GM18517 (cell line): ENCODE data around the gene ARHGEF7.

Source experiments
- ATAC-seq: cut with Tn5 transposase; IDR thresholded peaks from one replicate; pipeline ENCODE4 v1.9.1; 2021; ENCODE audit warnings: mild to moderate bottlenecking, moderate library complexity; ENCODE audit not compliant: unreplicated experiment

Gene ARHGEF7

GRCh38 chr13:111317571-111318345 is 202.6 kb downstream of the ARHGEF7 start:
- ATAC-seq, result no peak

- ATAC-seq, result no peak
Measured at GRCh38 chr13:111318386-111318785, 203.3 kb downstream of the ARHGEF7 start.

- no peak for ATAC-seq
Measured at GRCh38 chr13:111319521-111319920, 204.4 kb downstream of the ARHGEF7 start.

GRCh38 chr13:111319998-111320911 is 205.1 kb downstream of the ARHGEF7 start, which contains the start of gene TEX29:
Gene TEX29, plus strand, starts transcription at chr13:111320642. Its CDS starts 249 bp downstream, at chr13:111320891.
- ATAC-seq, result no peak

- ATAC-seq, result no peak
Measured at GRCh38 chr13:111322001-111322915, 207.1 kb downstream of the ARHGEF7 start.

- no peak for ATAC-seq
Measured at GRCh38 chr13:111322916-111323331, 207.8 kb downstream of the ARHGEF7 start.

- no peak for ATAC-seq
Measured at GRCh38 chr13:111323549-111323948, 208.4 kb downstream of the ARHGEF7 start.

GRCh38 chr13:111323950-111324651 is 209.0 kb downstream of the ARHGEF7 start:
- ATAC-seq, result no peak

GRCh38 chr13:111324736-111325135 is 209.6 kb downstream of the ARHGEF7 start:
- no peak for ATAC-seq

- ATAC-seq, result no peak
Measured at GRCh38 chr13:111325146-111325890, 210.2 kb downstream of the ARHGEF7 start.

GRCh38 chr13:111325941-111326620 is 211.0 kb downstream of the ARHGEF7 start:
- no peak for ATAC-seq

- no peak for ATAC-seq
Measured at GRCh38 chr13:111326621-111326965, 211.5 kb downstream of the ARHGEF7 start.

- no peak for ATAC-seq
Measured at GRCh38 chr13:111326981-111327642, 212.0 kb downstream of the ARHGEF7 start.

- no peak for ATAC-seq
Measured at GRCh38 chr13:111327730-111328573, 212.8 kb downstream of the ARHGEF7 start.

GRCh38 chr13:111328574-111329410 is 213.7 kb downstream of the ARHGEF7 start:
- ATAC-seq, result no peak

- no peak for ATAC-seq
Measured at GRCh38 chr13:111329641-111330040, 214.5 kb downstream of the ARHGEF7 start.
